ENCODE measurements around the gene CLSTN2. TPM values are rescaled to one million over a fixed set of nuclear protein-coding genes. Genes with fewer than 3 reads are reported as not detected.

Gene CLSTN2
- total and polyA plus RNA-seq, 2 of the 4 experiments (the other 2 are of a cell fraction): under 0.01 to 0.07 TPM

GRCh38 chr3:140292684-140293083 lies 357.7 kb downstream of the CLSTN2 start:
- Histone ChIP-seq H3K27me3 (ENCODE audit: control insufficient read depth, insufficient read depth, low read length) (no peaks in the 10 kb centered on the region), H2BK5ac (ENCODE audit: low read depth, low read length, poor library complexity, severe bottlenecking) (no peak overlapping the region), H3K79me1 (ENCODE audit: low read depth in 1 of 2, low read length in 2 of 2) (no peaks in the 10 kb centered on the region), H4K20me1 (ENCODE audit: insufficient read depth, low read length) (no peaks in the 10 kb centered on the region), H3K18ac (ENCODE audit: low read depth, low read length) (no peak overlapping the region), H2AFZ (replicated peaks; ENCODE audit: low read length, poor library complexity) (peak overlapping the region; percentile 14), H2AK9ac (replicated peaks; ENCODE audit: low read depth, low read length, poor library complexity) (no peak overlapping the region), H3K9ac (ENCODE audit: low read depth, low read length) (no peak overlapping the region), H2AK5ac (ENCODE audit: low read depth, low read length) (no peak overlapping the region), H3K14ac (replicated peaks; ENCODE audit: low read depth, low read length) (no peak overlapping the region), H3K23ac (ENCODE audit: low read depth, low read length) (no peak overlapping the region), H4K91ac (ENCODE audit: insufficient read depth, low read depth, low read length) (no peak overlapping the region), H3K4me3 (ENCODE audit: insufficient read depth, low read depth, low read length) (no peak overlapping the region), H3K4ac (ENCODE audit: low read depth, low read length) (no peak overlapping the region), H3K27ac (ENCODE audit: insufficient read depth, low read length) (no peak overlapping the region), H3K4me1 (ENCODE audit: control insufficient read depth, insufficient read depth, low read length) (no peaks in the 10 kb centered on the region), H2BK20ac (ENCODE audit: low read depth, low read length) (no peak overlapping the region), H3K56ac (ENCODE audit: extremely low read depth, insufficient read depth, low read length) (no peak overlapping the region), H2BK120ac (ENCODE audit: low read depth, low read length) (no peak overlapping the region), H3K9me3 (ENCODE audit: control insufficient read depth, insufficient read depth, low read length) (no peaks in the 10 kb centered on the region), H4K8ac (ENCODE audit: low read depth in 2 of 2, low read length in 2 of 2) (no peak overlapping the region), H4K5ac (ENCODE audit: low read depth, low read length) (no peak overlapping the region), H3K36me3 (ENCODE audit: control insufficient read depth, insufficient read depth, low read length) (no peaks in the 10 kb centered on the region), H3K4me2 (ENCODE audit: low read depth, low read length) (no peak overlapping the region), H3K9me1 (ENCODE audit: insufficient read depth, low read length) (no peaks in the 10 kb centered on the region), H2BK15ac (ENCODE audit: low read depth, low read length) (no peak overlapping the region)
- intact Hi-C loops (cut with micrococcal nuclease) (no loop called here), dilution Hi-C loops (cut with HindIII; ENCODE audit: low sequenced_read_pairs, unreplicated experiment) (no loop called here), in situ Hi-C loops (cut with MboI; ENCODE audit: low sequenced_read_pairs) (no loop called here)
- ChIA-PET POLR2A (ENCODE audit: unreplicated experiment) (no interaction called here), CTCF (no interaction called here)
- BruUV-seq (replicated peaks): no TSS peak
- WGBS, 2 experiments (ENCODE audit: extremely low coverage in 2 of 2, insufficient read length in 1 of 2): no CpG with 5 or more reads among the region's 4 CpGs
- ATAC-seq (ENCODE audit: low read depth): no peak
- DNase-seq: no peak
- TF ChIP-seq MAFK (IDR thresholded peaks at IDR 0.05; ENCODE audit: low read depth, low read length) (no peak), RCOR1 (IDR thresholded peaks at IDR 0.05; ENCODE audit: insufficient replicate concordance, low read length) (no peak), BHLHE40 (IDR thresholded peaks at IDR 0.05; ENCODE audit: low read depth, low read length) (no peak), RFX5 (IDR thresholded peaks at IDR 0.05; ENCODE audit: low read depth, low read length) (no peak), MAZ (IDR thresholded peaks at IDR 0.05; ENCODE audit: borderline replicate concordance, low read depth, low read length) (no peak), ELK1 (IDR thresholded peaks at IDR 0.05; ENCODE audit: borderline replicate concordance, low read depth, low read length) (no peak), SMC3 (IDR thresholded peaks at IDR 0.05; ENCODE audit: low read depth, low read length) (no peak), CEBPB (IDR thresholded peaks at IDR 0.05; ENCODE audit: low read depth, low read length) (no peak), POLR2A (IDR thresholded peaks at IDR 0.05; ENCODE audit: low read depth, low read length) (no peak), NFE2L2 (IDR thresholded peaks at IDR 0.05; ENCODE audit: low read depth, low read length) (no peak), FOS (IDR thresholded peaks at IDR 0.05; ENCODE audit: low read depth, low read length) (no peak), USF2 (IDR thresholded peaks at IDR 0.05; ENCODE audit: low read depth, low read length) (no peak), CTCF (conservative IDR thresholded peaks at IDR 0.05; ENCODE audit: low read depth, low read length) (no peak), CHD1 (IDR thresholded peaks at IDR 0.05; ENCODE audit: low read depth, low read length) (no peak), MXI1 (IDR thresholded peaks at IDR 0.05; ENCODE audit: borderline replicate concordance, low read depth, low read length) (no peak), RAD21 (IDR thresholded peaks at IDR 0.05; ENCODE audit: low read length) (no peak)

Data from IMR-90 (cell line).